DMS53 treated with DMSO at 0.1 percent for 48 hours (cell line): Measurements from ENCODE around the gene TMEM63A.
"Not testable (repeated sequence)": the region's sequence is repeated elsewhere in the genome, so short reads cannot be mapped to it uniquely, and the experiment has no call there.

Experiments
- DNase-seq: peaks from one replicate; lab custom pipeline; 2025; ENCODE audit not compliant: unreplicated experiment; lab: John Stamatoyannopoulos, UW

TMEM63A gene

GRCh38 chr1:225823811-225824261 is 58.3 kb downstream of the TMEM63A start:
- DNase-seq: no peak

GRCh38 chr1:225822655-225823403 is 59.4 kb downstream of the TMEM63A start:
- DNase-seq: no peak

- no peak for DNase-seq
Measured at GRCh38 chr1:225820522-225821120, 61.6 kb downstream of the TMEM63A start.

DNA sequence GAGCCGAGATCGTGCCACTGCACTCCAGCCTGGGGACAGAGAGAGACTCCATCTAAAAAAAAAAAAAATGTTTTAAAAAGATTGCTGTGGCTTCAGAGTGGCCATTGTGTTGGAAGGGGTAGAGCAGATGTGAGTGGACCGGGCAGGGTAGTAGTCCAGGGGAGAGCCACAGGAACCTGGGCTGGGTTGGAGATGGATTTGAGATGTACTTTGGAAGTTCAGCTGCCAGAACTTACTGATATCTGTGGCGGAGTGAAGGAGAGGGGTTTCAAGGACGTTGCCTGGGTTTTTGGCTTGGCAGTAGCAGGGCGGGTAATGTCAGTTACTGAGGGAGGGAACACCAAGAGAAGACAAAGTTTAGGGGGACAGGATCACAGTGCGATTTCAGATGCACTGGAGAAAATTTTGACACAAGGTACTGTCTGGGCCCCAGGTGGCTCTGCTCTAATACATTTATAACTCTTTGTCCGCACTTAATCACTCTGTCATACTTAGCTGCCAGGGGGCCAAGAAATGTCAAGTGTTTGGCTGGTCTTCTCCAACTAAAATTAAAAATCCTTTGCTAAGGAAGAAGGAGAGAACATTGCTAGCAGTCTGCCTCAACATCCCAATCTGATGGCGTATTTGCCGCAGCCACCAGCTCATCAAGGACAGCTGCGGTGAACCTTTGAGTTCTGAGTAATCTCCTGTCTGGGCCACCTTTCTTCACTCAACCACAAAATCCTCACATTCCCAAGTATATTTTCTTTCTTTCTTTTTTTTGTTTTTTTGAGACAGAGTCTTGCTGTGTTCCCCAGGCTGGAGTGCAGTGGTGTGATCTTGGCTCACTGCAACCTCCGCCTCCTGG is 62.6 kb downstream of the TMEM63A start:
- no peak for DNase-seq

- DNase-seq: no peak
Measured at GRCh38 chr1:225818229-225818628, 64.0 kb downstream of the TMEM63A start.

DNA sequence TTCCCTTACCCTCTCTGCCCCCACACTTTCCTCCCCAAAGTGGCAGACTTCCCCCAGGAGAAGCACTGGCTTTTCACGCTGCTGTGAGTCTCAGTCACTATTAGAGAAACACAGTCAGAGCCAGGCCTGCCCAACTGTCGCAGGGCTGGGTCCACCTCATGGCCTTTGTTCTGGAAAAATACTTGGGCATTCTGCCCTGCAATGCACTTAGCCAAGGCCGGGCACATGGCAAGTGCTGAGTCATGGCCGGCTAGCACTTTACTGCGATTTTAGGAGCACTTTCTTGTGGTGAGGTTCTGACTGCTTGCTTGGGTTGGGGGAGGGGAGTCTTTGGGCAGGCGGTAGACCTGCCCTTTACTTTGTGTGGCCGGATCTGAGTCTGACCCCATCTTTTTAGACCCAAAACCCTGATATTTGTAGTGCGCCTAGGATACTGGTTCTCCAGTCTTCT is 64.5 kb downstream of the TMEM63A start:
- DNase-seq: no peak

- no peak for DNase-seq
Measured at GRCh38 chr1:225816643-225817538, 65.3 kb downstream of the TMEM63A start.

DNA sequence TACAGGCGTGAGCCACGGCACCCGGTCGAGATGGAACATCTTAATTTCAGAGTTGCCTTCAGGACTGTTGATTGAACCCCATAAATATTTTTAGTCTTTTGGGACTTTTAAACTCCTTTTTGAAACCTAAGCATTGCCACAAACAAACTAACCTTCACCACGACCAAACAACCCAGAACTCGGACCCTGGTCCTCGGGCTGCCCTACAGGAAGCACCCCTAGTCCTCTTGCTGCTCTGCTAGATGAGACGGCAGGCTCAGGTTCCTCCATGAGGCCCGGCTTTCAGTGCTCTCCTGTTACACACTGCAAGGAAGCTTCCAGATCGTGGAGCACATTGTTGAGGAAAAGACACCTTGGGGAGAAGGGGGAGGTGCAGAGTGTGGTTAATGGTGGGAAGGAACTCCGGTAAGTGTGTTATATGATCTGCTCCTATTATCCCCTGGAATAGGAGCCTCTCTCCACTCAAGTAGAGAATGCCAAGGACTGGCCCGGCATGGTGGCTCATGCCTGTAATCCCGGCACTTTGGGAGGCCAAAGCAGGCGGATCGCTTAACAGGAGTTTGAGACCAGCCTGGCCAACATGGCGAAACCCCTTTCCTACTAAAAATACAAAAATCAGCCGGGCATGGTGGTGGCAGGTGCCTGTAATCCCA is 66.5 kb downstream of the TMEM63A start:
- DNase-seq: no peak

DNA sequence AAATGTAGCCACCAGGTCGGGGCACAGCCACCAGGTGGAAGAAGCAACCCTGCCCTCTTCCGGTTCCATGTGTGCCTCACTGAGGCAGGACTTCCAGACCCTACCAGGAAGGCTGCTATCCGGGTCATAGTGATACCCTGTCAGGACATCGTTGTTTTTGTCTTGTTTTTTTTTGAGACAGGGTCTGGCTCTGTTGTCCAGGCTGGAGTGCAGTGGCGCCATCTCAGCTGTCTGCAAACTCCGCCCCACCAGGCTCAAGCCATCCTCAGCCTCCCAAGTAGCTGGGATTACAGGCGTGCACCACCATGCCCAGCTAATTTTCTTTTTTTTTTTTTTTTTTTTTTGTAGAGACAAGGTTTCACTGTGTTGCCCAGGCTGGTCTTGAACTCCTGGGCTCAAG is 67.1 kb downstream of the TMEM63A start:
- DNase-seq: not testable (repeated sequence)

- DNase-seq: no peak
Measured at GRCh38 chr1:225814381-225814780, 67.8 kb downstream of the TMEM63A start.

GRCh38 chr1:225813214-225813964 is 68.8 kb downstream of the TMEM63A start:
- DNase-seq: peak; percentile 63

DNA sequence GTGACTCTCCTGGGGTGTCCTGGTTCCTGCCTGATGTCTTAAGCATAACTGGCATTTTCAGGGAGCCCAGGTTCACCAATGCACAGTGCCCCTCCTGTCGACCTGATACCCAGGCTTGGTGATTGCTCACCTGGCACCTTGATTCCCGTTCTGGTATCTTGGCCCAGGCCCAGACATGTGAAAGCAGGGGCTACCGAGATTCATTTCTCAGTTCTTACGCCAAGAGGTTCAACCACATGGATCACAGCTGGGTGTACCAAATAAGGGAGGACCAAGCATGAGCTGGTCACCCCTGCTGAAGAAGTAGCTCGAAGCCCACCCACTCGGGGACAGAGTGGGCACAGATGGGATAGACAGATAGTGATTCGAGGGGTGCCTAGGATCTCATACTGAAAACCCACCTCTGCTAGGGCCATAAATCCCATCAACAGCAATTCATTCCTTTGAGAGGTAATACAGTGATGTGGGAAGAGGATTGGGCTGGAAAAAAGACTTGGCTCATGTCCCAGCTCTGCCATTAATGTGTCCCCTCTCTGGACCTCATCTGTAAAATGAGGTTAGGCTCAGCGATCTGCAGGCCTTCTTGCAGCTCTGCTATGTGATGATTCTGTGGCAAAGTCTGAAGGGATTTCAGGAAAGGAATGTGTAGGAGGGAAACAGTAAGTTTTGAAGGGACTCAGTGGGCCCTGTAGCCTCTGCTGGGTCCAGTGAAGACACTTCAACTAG is 69.5 kb downstream of the TMEM63A start:
- no peak for DNase-seq

DNA sequence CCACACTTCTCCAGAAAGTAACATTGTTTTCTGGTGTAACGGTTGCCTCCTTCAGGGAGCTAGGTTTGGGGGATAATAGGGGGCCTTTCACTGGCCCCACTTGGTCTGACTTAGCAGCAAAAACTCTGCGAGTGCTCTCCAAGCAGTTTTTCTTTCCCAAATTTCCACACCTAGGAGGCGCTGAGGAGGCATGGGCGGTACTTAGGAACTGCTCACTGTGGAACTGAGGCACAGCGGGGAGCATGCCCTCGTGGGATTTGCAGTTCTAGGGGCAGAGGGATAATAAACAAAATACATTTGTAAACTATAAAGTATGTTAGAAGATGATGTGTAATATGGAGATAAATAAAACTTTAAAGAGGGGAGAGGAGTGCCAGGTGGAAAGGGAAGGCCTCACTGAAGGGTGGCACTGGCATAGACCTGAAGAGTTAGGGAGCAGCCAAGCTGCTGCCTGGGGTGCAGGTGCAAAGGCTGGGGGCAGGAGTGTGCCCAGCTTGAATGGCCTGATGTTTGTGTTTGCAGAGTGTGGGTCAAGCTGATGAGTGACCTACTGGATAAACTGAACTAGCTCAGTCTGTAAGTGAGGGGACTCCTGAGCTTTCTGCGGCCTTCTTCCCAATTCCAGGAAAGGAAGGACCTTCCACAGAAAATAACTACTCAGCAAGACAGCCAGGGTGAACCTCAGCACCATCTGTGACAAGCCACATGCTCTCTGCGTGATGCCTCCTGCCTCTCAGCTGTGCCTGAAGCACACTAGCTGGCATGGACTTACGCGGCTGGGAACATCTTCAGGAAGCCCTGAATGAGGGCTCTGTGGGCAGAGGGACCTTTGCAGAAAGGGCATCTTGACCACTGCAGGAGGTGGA is 70.3 kb downstream of the TMEM63A start:
- no peak for DNase-seq

GRCh38 chr1:225810579-225811538 is 71.3 kb downstream of the TMEM63A start:
- not testable (repeated sequence) for DNase-seq

DNA sequence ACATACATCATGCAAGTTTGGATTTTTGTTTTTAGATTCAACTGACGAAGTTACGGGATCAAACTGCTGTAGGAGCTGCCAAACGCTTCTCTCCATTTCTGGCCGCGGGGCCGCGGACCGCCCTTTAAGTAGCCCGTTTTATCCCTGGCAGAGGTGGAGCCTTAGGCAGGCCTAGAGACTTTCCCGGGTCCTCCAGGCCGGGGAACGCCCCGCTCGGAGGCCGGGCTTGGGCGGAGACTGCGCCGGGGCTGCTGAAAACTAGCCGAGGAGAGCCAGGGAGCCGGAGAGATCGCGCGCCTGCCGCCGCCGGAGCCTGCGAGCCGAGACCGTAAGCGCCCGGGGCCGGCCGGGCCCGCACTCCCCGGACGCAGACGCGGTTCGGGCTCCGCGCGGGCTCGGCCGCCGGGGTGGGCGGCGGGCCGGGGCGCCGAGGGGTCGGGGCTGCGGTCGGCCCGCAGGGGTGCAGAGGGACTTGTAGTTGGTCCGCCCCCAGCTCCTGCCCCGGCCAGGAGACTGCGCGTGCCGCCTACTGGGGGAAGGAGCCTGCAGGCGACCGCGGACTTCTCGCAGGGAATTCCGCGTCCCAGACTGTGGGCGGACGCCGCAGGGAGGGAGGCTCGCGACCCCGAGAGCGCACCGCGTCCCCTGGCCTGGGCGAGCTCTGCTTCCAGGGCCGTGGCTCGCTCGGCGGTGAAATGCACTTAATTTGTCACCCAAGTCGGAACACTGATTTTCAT is 72.2 kb downstream of the TMEM63A start, which contains the start of gene EPHX1:
Gene EPHX1, plus strand, starts transcription at position 283 of the 737 bp plus-strand sequence. CDS start 18,606 bp downstream, outside the sequence.
- peak; percentile 85 for DNase-seq

- no peak for DNase-seq
Measured at GRCh38 chr1:225808136-225808535, 74.0 kb downstream of the TMEM63A start.
